PC-9 (cell line): ENCODE data around the gene HCST.

Experiments used
- EZH2 ChIP-seq: fragments of 200-600 bp; sonication (generic); IDR thresholded peaks from 2 replicates; pipeline ENCODE4 v1.8.0; 2017; ENCODE audit warnings: antibody characterized with exemption, low read depth
- TF ChIP-seq, protein P1 (sequence below): fragments of 200-600 bp; sonication (generic); conservative IDR thresholded peaks from 2 replicates; pipeline ENCODE4 v1.6.1; 2017; ENCODE audit warnings: mixed run types, antibody characterized with exemption, mild to moderate bottlenecking, moderate library complexity

DNA sequence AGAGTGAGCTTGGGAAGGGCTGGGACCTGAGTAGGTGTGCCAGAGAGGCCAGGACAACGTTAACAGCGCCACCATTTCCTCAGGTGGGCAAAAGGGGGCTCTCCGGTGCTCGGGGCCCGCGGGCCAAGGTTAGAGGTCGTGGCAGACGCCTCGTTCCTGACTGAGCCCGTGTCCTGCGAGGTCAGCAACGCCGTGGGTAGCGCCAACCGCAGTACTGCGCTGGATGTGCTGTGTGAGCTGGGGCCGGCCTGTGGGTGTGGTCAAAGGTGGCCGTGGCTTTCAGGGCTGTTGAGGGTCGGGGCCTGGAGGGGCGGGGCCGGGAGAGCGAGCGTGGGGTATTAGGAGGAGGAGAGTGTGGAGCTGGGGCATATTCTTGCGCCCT lies 41.9 kb upstream of the HCST start:
- TF ChIP-seq, protein P1, sequence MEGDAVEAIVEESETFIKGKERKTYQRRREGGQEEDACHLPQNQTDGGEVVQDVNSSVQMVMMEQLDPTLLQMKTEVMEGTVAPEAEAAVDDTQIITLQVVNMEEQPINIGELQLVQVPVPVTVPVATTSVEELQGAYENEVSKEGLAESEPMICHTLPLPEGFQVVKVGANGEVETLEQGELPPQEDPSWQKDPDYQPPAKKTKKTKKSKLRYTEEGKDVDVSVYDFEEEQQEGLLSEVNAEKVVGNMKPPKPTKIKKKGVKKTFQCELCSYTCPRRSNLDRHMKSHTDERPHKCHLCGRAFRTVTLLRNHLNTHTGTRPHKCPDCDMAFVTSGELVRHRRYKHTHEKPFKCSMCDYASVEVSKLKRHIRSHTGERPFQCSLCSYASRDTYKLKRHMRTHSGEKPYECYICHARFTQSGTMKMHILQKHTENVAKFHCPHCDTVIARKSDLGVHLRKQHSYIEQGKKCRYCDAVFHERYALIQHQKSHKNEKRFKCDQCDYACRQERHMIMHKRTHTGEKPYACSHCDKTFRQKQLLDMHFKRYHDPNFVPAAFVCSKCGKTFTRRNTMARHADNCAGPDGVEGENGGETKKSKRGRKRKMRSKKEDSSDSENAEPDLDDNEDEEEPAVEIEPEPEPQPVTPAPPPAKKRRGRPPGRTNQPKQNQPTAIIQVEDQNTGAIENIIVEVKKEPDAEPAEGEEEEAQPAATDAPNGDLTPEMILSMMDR: no peak
- TF ChIP-seq EZH2: no peak
